WTC11 (cell line): ENCODE measurements around the gene GALR3. TPM values are rescaled to one million over a fixed set of nuclear protein-coding genes. Genes with fewer than 3 reads are reported as not detected.
A peak's percentile ranks its signal among the peaks of the same experiment; 100 is the strongest.

Experiments
- ATAC-seq: fragments of 200-7000 bp; cut with Tn5 transposase; 2 replicates; pipeline ENCODE4 v1.10.0; 2021; ENCODE audit warnings: mild to moderate bottlenecking, moderate library complexity
- CTCF ChIA-PET: fragments of 300-600 bp; sonication (Branson Sonifier 250); formaldehyde crosslinking; loops from one replicate; lab custom pipeline; 2021; ENCODE audit warnings: antibody characterized with exemption; lab: Charles Lee
- POLR2A ChIA-PET: fragments of 350-600 bp; sonication (Branson Sonifier 250); formaldehyde crosslinking; loops from one replicate; lab custom pipeline; 2021; ENCODE audit warnings: antibody characterized with exemption; lab: Charles Lee
- DNase-seq: peaks from one replicate; pipeline ENCODE4 v3.0.0; 2021; ENCODE audit warnings: low spot score
- H3K27ac Mint-ChIP-seq: 2 replicates; pipeline ENCODE4 v1.8.0; 2021; ENCODE audit warnings: mixed read lengths
- H3K27me3 Mint-ChIP-seq: 2 replicates; pipeline ENCODE4 v1.8.0; 2021; ENCODE audit warnings: low read depth, mild to moderate bottlenecking, moderate library complexity, mixed read lengths
- H3K36me3 Mint-ChIP-seq: 2 replicates; pipeline ENCODE4 v1.8.0; 2021; ENCODE audit warnings: mixed read lengths
- H3K4me1 Mint-ChIP-seq: 2 replicates; pipeline ENCODE4 v1.8.0; 2022; ENCODE audit warnings: mixed read lengths
- H3K4me3 Mint-ChIP-seq: 2 replicates; pipeline ENCODE4 v1.8.0; 2021; ENCODE audit warnings: mild to moderate bottlenecking, moderate library complexity, mixed read lengths
- H3K9me3 Mint-ChIP-seq: 2 replicates; pipeline ENCODE4 v1.8.0; 2021; ENCODE audit warnings: mixed read lengths
- ATF3 ChIP-seq: sonication (generic); formaldehyde crosslinking; conservative IDR thresholded peaks from 2 replicates; pipeline ENCODE4 v1.8.1; 2022; ENCODE audit warnings: mild to moderate bottlenecking, missing genetic modification reagents
- FOXK1 ChIP-seq: sonication (generic); formaldehyde crosslinking; IDR thresholded peaks from 2 replicates; pipeline ENCODE4 v1.8.0; 2022; ENCODE audit warnings: mild to moderate bottlenecking, moderate library complexity, missing genetic modification reagents
- FOXP1 ChIP-seq: sonication (generic); formaldehyde crosslinking; IDR thresholded peaks from 2 replicates; pipeline ENCODE4 v1.8.0; 2022; ENCODE audit warnings: missing genetic modification reagents, mild to moderate bottlenecking, moderate library complexity, borderline replicate concordance
- HMGA2 ChIP-seq: fragments of 250-450 bp; sonication (Bioruptor Pico); IDR thresholded peaks from 2 replicates; pipeline ENCODE4 v1.4.0; 2021; ENCODE audit warnings: mild to moderate bottlenecking, moderate library complexity
- IRF2 ChIP-seq: sonication (generic); formaldehyde crosslinking; IDR thresholded peaks from 2 replicates; pipeline ENCODE4 v1.8.0; 2022; ENCODE audit warnings: low read depth, missing genetic modification reagents, borderline replicate concordance
- MAX ChIP-seq: sonication (generic); formaldehyde crosslinking; IDR thresholded peaks from 2 replicates; pipeline ENCODE4 v1.8.0; 2022; ENCODE audit warnings: mild to moderate bottlenecking, missing genetic modification reagents
- NFE2L1 ChIP-seq: sonication (generic); formaldehyde crosslinking; IDR thresholded peaks from 2 replicates; pipeline ENCODE4 v1.8.1; 2023; ENCODE audit warnings: missing genetic modification reagents
- PRRX2 ChIP-seq: fragments of 250-450 bp; sonication (Bioruptor Pico); IDR thresholded peaks from 2 replicates; pipeline ENCODE4 v1.8.0; 2021; ENCODE audit warnings: mild to moderate bottlenecking
- RORB ChIP-seq: fragments of 250-450 bp; sonication (Bioruptor Pico); IDR thresholded peaks from 2 replicates; pipeline ENCODE4 v1.9.0; 2021; ENCODE audit warnings: mild to moderate bottlenecking
- SMAD3 ChIP-seq: sonication (generic); formaldehyde crosslinking; IDR thresholded peaks from 2 replicates; pipeline ENCODE4 v1.8.0; 2022; ENCODE audit warnings: missing genetic modification reagents, mild to moderate bottlenecking, borderline replicate concordance
- TCF7 ChIP-seq: sonication (generic); formaldehyde crosslinking; IDR thresholded peaks from 2 replicates; pipeline ENCODE4 v1.8.0; 2022; ENCODE audit warnings: mild to moderate bottlenecking, low read depth, missing genetic modification reagents, moderate library complexity
- TEAD1 ChIP-seq: sonication (generic); formaldehyde crosslinking; IDR thresholded peaks from 2 replicates; pipeline ENCODE4 v1.8.0; 2022; ENCODE audit warnings: mild to moderate bottlenecking, missing genetic modification reagents
- USF1 ChIP-seq: sonication (generic); formaldehyde crosslinking; IDR thresholded peaks from 2 replicates; pipeline ENCODE4 v1.8.0; 2022; ENCODE audit warnings: mild to moderate bottlenecking, missing genetic modification reagents
- USF2 ChIP-seq: sonication (generic); formaldehyde crosslinking; IDR thresholded peaks from 2 replicates; pipeline ENCODE4 v1.8.1; 2023; ENCODE audit warnings: mild to moderate bottlenecking, missing genetic modification reagents, moderate library complexity
- ZNF121 ChIP-seq: sonication (generic); formaldehyde crosslinking; IDR thresholded peaks from 2 replicates; pipeline ENCODE4 v1.8.0; 2023; ENCODE audit warnings: missing genetic modification reagents
- ZNF219 ChIP-seq: sonication (generic); formaldehyde crosslinking; IDR thresholded peaks from 2 replicates; pipeline ENCODE4 v1.8.0; 2023; ENCODE audit warnings: missing genetic modification reagents, mild to moderate bottlenecking, borderline replicate concordance
- ZNF232 ChIP-seq: sonication (generic); formaldehyde crosslinking; IDR thresholded peaks from 2 replicates; pipeline ENCODE4 v1.8.0; 2022; ENCODE audit warnings: mild to moderate bottlenecking, missing genetic modification reagents
- ZNF281 ChIP-seq: sonication (generic); formaldehyde crosslinking; IDR thresholded peaks from 2 replicates; pipeline ENCODE4 v1.8.0; 2023; ENCODE audit warnings: mild to moderate bottlenecking, missing genetic modification reagents
- ZNF317 ChIP-seq: sonication (generic); formaldehyde crosslinking; IDR thresholded peaks from 2 replicates; pipeline ENCODE4 v1.8.1; 2023; ENCODE audit warnings: low read depth, mild to moderate bottlenecking, moderate library complexity, missing genetic modification reagents, borderline replicate concordance
- ZNF512 ChIP-seq: sonication (generic); formaldehyde crosslinking; IDR thresholded peaks from 2 replicates; pipeline ENCODE4 v1.8.1; 2022; ENCODE audit warnings: missing genetic modification reagents, borderline replicate concordance
- ZNF671 ChIP-seq: fragments of 250-450 bp; sonication (Bioruptor Pico); IDR thresholded peaks from 2 replicates; pipeline ENCODE4 v1.8.0; 2021; ENCODE audit warnings: mild to moderate bottlenecking
- total RNA-seq: library from RNA; stranded (reverse); gene quantifications from 3 replicates; pipeline ENCODE4 v1.2.3, GENCODE V29; 2021

The GALR3 gene
- total RNA-seq, 1 experiment from 2014 or later, result 0.79 TPM

- ChIA-PET CTCF (interaction anchor here (0.6 to 2.7 kb wide), 4 partner anchors 13 to 116 kb away, joined by 3 to 10 read pairs (median 6); no protein-coding TSS in a partner anchor), POLR2A (interaction anchor here (0.5 to 1.6 kb wide), 2 partner anchors 59 to 128 kb away, joined by 3 read pairs; partner anchors contain the start of gene LGALS1)
- Mint-ChIP-seq H3K4me3 (peak overlapping the region; percentile 81), H3K4me1 (peaks cover 37% of the 10 kb centered on the region), H3K27ac (no peak overlapping the region), H3K36me3 (no peaks in the 10 kb centered on the region), H3K27me3 (peaks cover 80% of the 10 kb centered on the region), H3K9me3 (no peaks in the 10 kb centered on the region)
- no peak for ATAC-seq
- 0 out of 2 replicates have a peak, but pooled peaks have one; percentile 21 for TF ChIP-seq NFE2L1
- 0 out of 2 replicates have a peak, but pooled peaks have one; percentile 7 for TF ChIP-seq MAX
- TF ChIP-seq ZNF512 (CRISPR knock-in tag), result no peak
- peak; percentile 5; the same call in 1 of the 2 replicates for TF ChIP-seq USF2 (CRISPR knock-in tag)
- DNase-seq, result no peak
Observed at GRCh38 chr22:37803639-37804351, 19.4 kb upstream of the GALR3 start.

GRCh38 chr22:37804352-37804880, 18.8 kb upstream of the GALR3 start:
- Mint-ChIP-seq H3K4me1 (peaks cover 41% of the 10 kb centered on the region), H3K4me3 (peak overlapping the region; percentile 81), H3K36me3 (no peaks in the 10 kb centered on the region), H3K27me3 (peaks cover 80% of the 10 kb centered on the region), H3K27ac (no peak overlapping the region), H3K9me3 (no peaks in the 10 kb centered on the region)
- POLR2A ChIA-PET, result interaction anchor here (0.5 to 1.6 kb wide), 5 partner anchors 13 to 129 kb away, joined by 3 to 6 read pairs (median 4); partner anchors contain the start of genes ANKRD54 and LGALS1
- DNase-seq (no peak), ATAC-seq (no peak)
- TF ChIP-seq PRRX2, result no peak
- TF ChIP-seq ZNF219 (CRISPR knock-in tag), result 0 out of 2 replicates have a peak, but pooled peaks have one; percentile 5
- no peak for TF ChIP-seq HMGA2 (CRISPR knock-in tag)
- CTCF ChIA-PET, result interaction anchor here (0.6 to 2.7 kb wide), 4 partner anchors 13 to 115 kb away, joined by 3 to 10 read pairs (median 5); no protein-coding TSS in a partner anchor

GRCh38 chr22:37804881-37805809, 18.0 kb upstream of the GALR3 start:
- Mint-ChIP-seq H3K27me3 (peaks cover 77% of the 10 kb centered on the region), H3K4me3 (peak overlapping the region; percentile 84), H3K27ac (peak overlapping the region; percentile 12; the same call in 1 of the 2 replicates), H3K4me1 (peaks cover 41% of the 10 kb centered on the region), H3K9me3 (no peaks in the 10 kb centered on the region), H3K36me3 (no peaks in the 10 kb centered on the region)
- ChIA-PET POLR2A (interaction anchor here (0.6 to 1.6 kb wide), 5 partner anchors 13 to 130 kb away, joined by 3 to 6 read pairs (median 5); partner anchors contain the start of genes ANKRD54 and LGALS1), CTCF (interaction anchor here (0.8 to 1.1 kb wide), 2 partner anchors 12 to 203 kb away, joined by 3 to 5 read pairs; no protein-coding TSS in a partner anchor)
- peak; percentile 1; the same call in 1 of the 2 replicates for ATAC-seq
- DNase-seq, result peak; percentile 85
- TF ChIP-seq ZNF317 (CRISPR knock-in tag), result peak; percentile 47; the same call in 1 of the 2 replicates
- no peak for TF ChIP-seq ZNF671 (CRISPR knock-in tag)
- no peak for TF ChIP-seq ZNF232
- TF ChIP-seq TCF7 (CRISPR knock-in tag), result 0 out of 2 replicates have a peak, but pooled peaks have one; percentile 52
- 0 out of 2 replicates have a peak, but pooled peaks have one; percentile 34 for TF ChIP-seq NFE2L1
- TF ChIP-seq FOXK1, result peak; percentile 20; the same call in 1 of the 2 replicates
- TF ChIP-seq ZNF121 (CRISPR knock-in tag), result no peak
- no peak for TF ChIP-seq IRF2 (CRISPR knock-in tag)
- 0 out of 2 replicates have a peak, but pooled peaks have one; percentile 44 for TF ChIP-seq SMAD3 (CRISPR knock-in tag)
- no peak for TF ChIP-seq RORB (CRISPR knock-in tag)
- TF ChIP-seq ZNF281 (CRISPR knock-in tag), result 0 out of 2 replicates have a peak, but pooled peaks have one; percentile 32
- TF ChIP-seq USF1, result peak; percentile 41; the same call in 1 of the 2 replicates
- peak; percentile 22; the same call in 1 of the 2 replicates for TF ChIP-seq TEAD1 (CRISPR knock-in tag)
- TF ChIP-seq FOXP1, result peak; percentile 75
- TF ChIP-seq ATF3, result no peak
